Testis (tissue), 3 donors: Measurements from ENCODE around the gene L2HGDH. TPM values are rescaled to one million over a fixed set of nuclear protein-coding genes. Genes with fewer than 3 reads are reported as not detected.

Source experiments
- DNase-seq: peaks from one replicate; pipeline ENCODE4 v3.0.0-alpha.2; 2019
- H3K27ac ChIP-seq, 2 donors: fragments of 200-600 bp; sonication (generic); one replicate each; pipeline ENCODE4 v1.5.1; 2019
- H3K27me3 ChIP-seq: fragments of 200-600 bp; sonication (generic); one replicate; pipeline ENCODE4 v1.5.1; 2019
- H3K36me3 ChIP-seq: fragments of 200-600 bp; sonication (generic); one replicate; pipeline ENCODE4 v1.5.1; 2017; ENCODE audit warnings: low read depth; ENCODE audit errors: missing control alignments
- H3K4me1 ChIP-seq: fragments of 200-600 bp; sonication (generic); one replicate; pipeline ENCODE4 v1.5.1; 2019
- H3K4me3 ChIP-seq, 2 donors: fragments of 200-600 bp; sonication (generic); one replicate each; pipeline ENCODE4 v1.5.1; 2017 to 2019
- H3K9me3 ChIP-seq: fragments of 200-600 bp; sonication (generic); one replicate; pipeline ENCODE4 v1.5.1; 2017
- POLR2A ChIP-seq: fragments of 450-650 bp; IDR thresholded peaks from one replicate; pipeline ENCODE4 v1.6.1; 2017; ENCODE audit warnings: antibody characterized with exemption, mild to moderate bottlenecking, moderate library complexity
- whole genome bisulfite sequencing, 2 donors: methylation state at CpG; one replicate each; pipeline ENCODE4 v1.1.5; 2018; 5-methylcytosine and 5-hydroxymethylcytosine counted together
- intact Hi-C: fragments of 100-400 bp; cut with DNase I; formaldehyde crosslinking; loops from one replicate; pipeline ENCODE4 v1.15.1; 2023; ENCODE audit warnings: low total_unique reads
- polyA plus RNA-seq: library from polyadenylated mRNA; stranded (reverse); fragments of 350-450 nt; fragmentation: Illumina TruSeq; extraction: RNeasy Lipid Tissue Mini Kit (QIAGEN cat#74804); gene quantifications from one replicate; pipeline ENCODE4 v1.2.3, GENCODE V29; 2014; ENCODE audit warnings: low read depth, low replicate concordance; ENCODE audit not compliant: insufficient read depth
- total RNA-seq, 2 donors: library from RNA; depleted of rRNA; stranded (reverse); fragments of >200 nt; gene quantifications; one replicate each; pipeline ENCODE4 v1.2.3, GENCODE V29; 2016
- TF ChIP-seq, protein P1 (sequence below), 3 experiments: fragments of 450-650 bp in 2 of 3; fragments of 200-600 bp in 1 of 3; sonication (generic) in 1 of 3; IDR thresholded peaks; one replicate each; pipeline ENCODE4 v1.5.1; 2016 to 2019; ENCODE audit warnings: antibody characterized with exemption in 3 of 3, mild to moderate bottlenecking in 2 of 3, moderate library complexity in 1 of 3

Gene L2HGDH
- total and polyA plus RNA-seq, 3 donors from 2014 or later: 7.9 to 8.9 (median 8.5) TPM

DNA sequence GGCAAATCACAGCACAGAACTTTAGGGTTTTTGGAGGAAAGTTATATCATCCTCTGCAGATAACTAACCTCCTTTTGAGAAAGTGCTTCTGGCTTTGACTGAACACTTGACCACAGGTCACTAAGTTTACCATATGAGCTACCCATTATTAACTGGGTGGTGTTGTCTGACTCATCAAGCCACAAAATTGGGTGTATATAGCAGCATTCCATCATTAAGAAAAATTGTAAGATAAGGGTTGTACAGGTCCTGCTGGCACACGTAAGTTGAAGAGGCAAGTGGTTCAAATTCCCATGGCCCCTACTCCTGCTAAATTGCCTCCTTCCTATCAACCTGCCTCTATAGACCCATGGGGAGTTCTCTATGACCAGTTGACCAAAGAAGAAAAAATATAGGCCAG, 39.5 kb downstream of the L2HGDH start:
- WGBS, 2 donors: 93 to 100% methylated on average over 1 of the region's 1 CpG
- intact Hi-C loops: no loop called here
- DNase-seq: no peak

DNA sequence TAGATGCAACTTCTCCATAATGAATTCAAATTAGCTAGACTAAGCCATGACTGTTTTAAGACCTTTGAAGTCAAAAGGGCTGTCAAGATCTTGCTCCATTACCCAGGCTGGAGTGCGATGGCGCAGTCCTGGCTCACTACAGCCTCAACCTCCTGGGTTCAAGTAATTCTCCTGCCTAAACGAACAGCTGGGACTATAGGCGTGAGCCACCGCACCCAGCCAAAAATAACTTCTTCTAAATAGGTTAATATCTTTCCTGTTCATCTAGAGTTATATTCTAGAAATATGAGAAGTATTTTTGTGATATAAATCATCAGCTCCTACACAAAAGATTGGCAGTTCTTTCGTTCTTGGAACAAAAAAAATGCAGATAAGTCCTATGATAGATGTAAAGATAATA, 41.1 kb downstream of the L2HGDH start:
- H3K36me3 ChIP-seq: no peaks in the 10 kb centered on the region
- no peak overlapping the region for H3K4me3 ChIP-seq
- no peaks in the 10 kb centered on the region for H3K27me3 ChIP-seq
- WGBS, 2 donors: 82 to 84% methylated on average over 6 of the region's 6 CpGs
- no peak overlapping the region for H3K27ac ChIP-seq
- H3K9me3 ChIP-seq: no peaks in the 10 kb centered on the region
- DNase-seq: no peak
- no peak for TF ChIP-seq POLR2A
- TF ChIP-seq, protein P1, sequence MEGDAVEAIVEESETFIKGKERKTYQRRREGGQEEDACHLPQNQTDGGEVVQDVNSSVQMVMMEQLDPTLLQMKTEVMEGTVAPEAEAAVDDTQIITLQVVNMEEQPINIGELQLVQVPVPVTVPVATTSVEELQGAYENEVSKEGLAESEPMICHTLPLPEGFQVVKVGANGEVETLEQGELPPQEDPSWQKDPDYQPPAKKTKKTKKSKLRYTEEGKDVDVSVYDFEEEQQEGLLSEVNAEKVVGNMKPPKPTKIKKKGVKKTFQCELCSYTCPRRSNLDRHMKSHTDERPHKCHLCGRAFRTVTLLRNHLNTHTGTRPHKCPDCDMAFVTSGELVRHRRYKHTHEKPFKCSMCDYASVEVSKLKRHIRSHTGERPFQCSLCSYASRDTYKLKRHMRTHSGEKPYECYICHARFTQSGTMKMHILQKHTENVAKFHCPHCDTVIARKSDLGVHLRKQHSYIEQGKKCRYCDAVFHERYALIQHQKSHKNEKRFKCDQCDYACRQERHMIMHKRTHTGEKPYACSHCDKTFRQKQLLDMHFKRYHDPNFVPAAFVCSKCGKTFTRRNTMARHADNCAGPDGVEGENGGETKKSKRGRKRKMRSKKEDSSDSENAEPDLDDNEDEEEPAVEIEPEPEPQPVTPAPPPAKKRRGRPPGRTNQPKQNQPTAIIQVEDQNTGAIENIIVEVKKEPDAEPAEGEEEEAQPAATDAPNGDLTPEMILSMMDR (IDR thresholded peaks at IDR 0.05): no peak
- no peaks in the 10 kb centered on the region for H3K4me1 ChIP-seq
- intact Hi-C loops: no loop called here

More for the DNA sequence above, 39.5 kb downstream of the L2HGDH start:
- H3K27ac ChIP-seq: no peak overlapping the region
- no peaks in the 10 kb centered on the region for H3K9me3 ChIP-seq
- no peak overlapping the region for H3K4me3 ChIP-seq
- H3K36me3 ChIP-seq: no peaks in the 10 kb centered on the region
- H3K27me3 ChIP-seq: no peaks in the 10 kb centered on the region
- H3K4me1 ChIP-seq: no peaks in the 10 kb centered on the region
- no peak for TF ChIP-seq POLR2A
- TF ChIP-seq, protein P1 (IDR thresholded peaks at IDR 0.05): no peak

DNA sequence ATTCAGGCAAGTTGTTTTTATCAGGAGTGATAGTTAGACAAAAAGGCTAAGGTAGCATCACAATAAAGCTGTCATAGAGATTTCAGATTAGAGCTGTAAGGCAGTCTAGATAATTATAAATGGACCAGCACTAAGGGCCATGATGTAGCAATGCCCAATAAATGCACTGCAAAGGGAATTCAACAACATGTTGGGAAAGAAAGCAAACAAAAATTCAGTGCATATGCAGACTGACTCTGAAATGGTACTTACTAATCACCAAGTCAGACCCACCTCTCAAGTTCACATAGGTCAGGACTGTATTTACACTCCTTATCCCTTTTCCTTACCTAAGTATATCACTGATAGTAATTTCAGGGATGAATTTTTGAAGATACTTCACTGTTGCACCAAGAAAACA, 47.0 kb downstream of the L2HGDH start:
- DNase-seq: no peak
- Histone ChIP-seq H3K4me3 (no peak overlapping the region), H3K27me3 (no peaks in the 10 kb centered on the region), H3K27ac (no peak overlapping the region), H3K9me3 (no peaks in the 10 kb centered on the region), H3K36me3 (no peaks in the 10 kb centered on the region), H3K4me1 (no peaks in the 10 kb centered on the region)
- intact Hi-C loops: no loop called here
- TF ChIP-seq POLR2A: no peak
- TF ChIP-seq, protein P1 (IDR thresholded peaks at IDR 0.05): no peak

DNA sequence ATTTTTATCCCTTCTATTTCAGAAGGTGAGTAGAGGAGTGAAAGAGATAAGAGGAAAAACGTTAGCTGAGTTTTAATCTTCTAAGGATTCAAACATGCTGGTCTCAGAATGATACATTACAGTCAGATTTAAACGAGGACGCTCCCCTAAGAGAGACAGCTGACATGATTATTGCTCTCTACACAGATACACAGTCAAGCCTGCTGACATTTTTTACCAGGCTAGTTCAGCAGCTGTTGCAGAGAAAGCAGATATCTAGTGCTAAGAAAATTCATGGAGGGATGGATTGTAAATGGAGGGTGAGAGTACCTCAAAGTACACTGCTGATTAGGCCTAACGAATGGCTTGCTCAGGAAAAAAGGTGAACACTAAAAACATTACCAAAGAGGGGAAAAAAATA, 48.7 kb downstream of the L2HGDH start:
- DNase-seq: no peak
- Histone ChIP-seq H3K9me3 (no peaks in the 10 kb centered on the region), H3K4me1 (no peaks in the 10 kb centered on the region), H3K27ac (no peak overlapping the region), H3K4me3 (no peak overlapping the region), H3K27me3 (no peaks in the 10 kb centered on the region), H3K36me3 (no peaks in the 10 kb centered on the region)
- TF ChIP-seq POLR2A: no peak
- TF ChIP-seq, protein P1 (IDR thresholded peaks at IDR 0.05): no peak
- intact Hi-C loops: no loop called here
- WGBS, 2 donors: 53 to 63% methylated on average over 4 of the region's 4 CpGs

DNA sequence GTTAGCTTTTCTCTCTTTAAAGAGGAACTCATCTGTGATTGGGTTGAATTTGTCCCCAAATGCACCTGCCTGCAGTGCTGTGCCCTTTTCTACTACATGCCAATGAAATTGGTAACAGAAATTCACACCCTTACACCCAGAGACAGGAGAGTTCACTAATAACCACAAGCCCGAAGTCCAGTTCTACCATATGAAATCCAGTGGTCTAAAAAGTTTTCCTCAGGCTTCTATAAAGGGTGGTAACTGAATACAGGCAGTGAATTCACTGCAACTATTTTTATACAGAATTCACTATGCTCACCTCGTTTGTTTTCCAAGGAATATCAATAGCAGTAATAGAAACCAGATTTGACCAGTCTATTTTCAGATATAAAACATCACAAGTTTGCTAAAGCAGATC, 49.2 kb downstream of the L2HGDH start:
- H3K9me3 ChIP-seq: no peaks in the 10 kb centered on the region
- TF ChIP-seq, protein P1 (IDR thresholded peaks at IDR 0.05): no peak
- no peak for TF ChIP-seq POLR2A
- H3K36me3 ChIP-seq: no peaks in the 10 kb centered on the region
- WGBS, 2 donors: 59 to 62% methylated on average over 2 of the region's 2 CpGs
- DNase-seq: no peak
- no peaks in the 10 kb centered on the region for H3K27me3 ChIP-seq
- intact Hi-C loops: no loop called here
- no peak overlapping the region for H3K27ac ChIP-seq
- no peaks in the 10 kb centered on the region for H3K4me1 ChIP-seq
- H3K4me3 ChIP-seq: no peak overlapping the region
